CD14-positive monocyte (primary cell): ENCODE data around the gene HSPA12A. TPM values are rescaled to one million over a fixed set of nuclear protein-coding genes. Genes with fewer than 3 reads are reported as not detected.

ENCODE experiments used
- DNase-seq, 3 donors: peaks; one replicate each; pipeline ENCODE4 v3.0.0-alpha.2; 2011 to 2022
- H2AFZ ChIP-seq: 2 replicates; pipeline ENCODE4 v1.6.0; 2012; ENCODE audit warnings: mild to moderate bottlenecking, low read depth, low read length, inconsistent platforms; ENCODE audit not compliant: insufficient read depth, poor library complexity, severe bottlenecking
- H3K27ac ChIP-seq, 2 donors: 1 replicate in 1 of 2; 2 replicates in 1 of 2; pipeline ENCODE4 v1.5.1; 2012 to 2013; ENCODE audit warnings: low read length in 2 of 2, control low read depth in 1 of 2, inconsistent platforms in 1 of 2, low read depth in 1 of 2, mild to moderate bottlenecking in 1 of 2
- H3K27me3 ChIP-seq, 2 donors: one replicate each; pipeline versions ENCODE4 v1.6.0 to v1.6.1; 2011 to 2013; ENCODE audit warnings: low read length in 2 of 2; ENCODE audit not compliant: control insufficient read depth in 2 of 2, insufficient read depth in 2 of 2
- H3K36me3 ChIP-seq, 2 donors: replicated peaks in 1 of 2; 1 replicate in 1 of 2; 2 replicates in 1 of 2; pipeline versions ENCODE4 v1.5.1 to v1.6.1; 2012 to 2013; ENCODE audit warnings: low read length in 2 of 2, control low read depth in 1 of 2, inconsistent platforms in 1 of 2, mild to moderate bottlenecking in 1 of 2; ENCODE audit not compliant: insufficient read depth in 2 of 2, control insufficient read depth in 1 of 2
- H3K4me1 ChIP-seq, 2 donors: 1 replicate in 1 of 2; 2 replicates in 1 of 2; pipeline versions ENCODE4 v1.5.1 to v1.6.1; 2012 to 2013; ENCODE audit warnings: low read length in 2 of 2, control low read depth in 1 of 2, inconsistent platforms in 1 of 2, mild to moderate bottlenecking in 1 of 2, moderate library complexity in 1 of 2; ENCODE audit not compliant: insufficient read depth in 2 of 2, control insufficient read depth in 1 of 2
- H3K4me2 ChIP-seq: replicated peaks from 2 replicates; pipeline ENCODE3; 2012; ENCODE audit warnings: low read length, moderate library complexity, mild to moderate bottlenecking; ENCODE audit not compliant: poor library complexity, severe bottlenecking; ENCODE audit errors: extremely low read depth
- H3K4me3 ChIP-seq, 3 experiments: fragments of 200-600 bp in 1 of 3; sonication (generic) in 1 of 3; replicated peaks in 1 of 3; 1 replicate in 2 of 3; 2 replicates in 1 of 3; pipeline ENCODE4 v1.5.1; 2011 to 2013; ENCODE audit warnings: low read length in 3 of 3, mild to moderate bottlenecking in 3 of 3, control low read depth in 2 of 3, low read depth in 2 of 3, inconsistent platforms in 1 of 3, moderate library complexity in 1 of 3
- H3K79me2 ChIP-seq: 2 replicates; pipeline ENCODE4 v1.6.0; 2012; ENCODE audit warnings: mild to moderate bottlenecking, control low read depth, inconsistent platforms, low read length, moderate library complexity; ENCODE audit not compliant: insufficient read depth
- H3K9ac ChIP-seq: 2 replicates; pipeline ENCODE4 v1.6.0; 2017; ENCODE audit warnings: low read length, mild to moderate bottlenecking; ENCODE audit not compliant: insufficient read depth, poor library complexity, severe bottlenecking
- H3K9me3 ChIP-seq, 2 donors: replicated peaks in 1 of 2; 1 replicate in 1 of 2; 2 replicates in 1 of 2; pipeline versions ENCODE4 v1.5.1 to v1.6.1; 2012 to 2013; ENCODE audit warnings: low read length in 2 of 2, control low read depth in 1 of 2; ENCODE audit not compliant: control insufficient read depth in 1 of 2, insufficient read depth in 1 of 2
- H4K20me1 ChIP-seq: 2 replicates; pipeline ENCODE4 v1.6.0; 2012; ENCODE audit warnings: mild to moderate bottlenecking, low read length, control low read depth, moderate library complexity; ENCODE audit not compliant: insufficient read depth
- H3K27ac Mint-ChIP-seq, 7 donors: one replicate each; pipeline ENCODE4 v1.8.0; 2020; ENCODE audit warnings: mild to moderate bottlenecking in 7 of 7, mixed read lengths in 7 of 7, moderate library complexity in 6 of 7, inconsistent platforms in 2 of 7
- H3K27me3 Mint-ChIP-seq, 3 donors: one replicate each; pipeline ENCODE4 v1.8.0; 2021 to 2022; ENCODE audit warnings: low read depth in 3 of 3, mild to moderate bottlenecking in 3 of 3, mixed read lengths in 3 of 3, moderate library complexity in 3 of 3, inconsistent platforms in 1 of 3
- H3K36me3 Mint-ChIP-seq, 2 donors: one replicate each; pipeline ENCODE4 v1.8.0; 2020; ENCODE audit warnings: mixed read lengths in 2 of 2, inconsistent platforms in 1 of 2, mild to moderate bottlenecking in 1 of 2
- H3K4me1 Mint-ChIP-seq: one replicate; pipeline ENCODE4 v1.8.0; 2020; ENCODE audit warnings: mild to moderate bottlenecking, mixed read lengths
- H3K4me3 Mint-ChIP-seq, 2 donors: one replicate each; pipeline ENCODE4 v1.8.0; 2020; ENCODE audit warnings: mild to moderate bottlenecking in 2 of 2, mixed read lengths in 2 of 2, moderate library complexity in 1 of 2
- H3K9me3 Mint-ChIP-seq, 7 donors: one replicate each; pipeline ENCODE4 v1.8.0; 2020 to 2022; ENCODE audit warnings: mixed read lengths in 7 of 7, mild to moderate bottlenecking in 6 of 7, moderate library complexity in 6 of 7, inconsistent platforms in 2 of 7
- CTCF ChIP-seq: fragments of 200-600 bp; IDR thresholded peaks from one replicate; pipeline ENCODE4 v1.8.0; 2022; ENCODE audit warnings: antibody characterized with exemption, mild to moderate bottlenecking
- WGBS: methylation state at CpG from one replicate; pipeline ENCODE4 v1.1.5; 2013; ENCODE audit warnings: missing lambda C conversion rate; ENCODE audit not compliant: insufficient coverage; 5-methylcytosine and 5-hydroxymethylcytosine counted together
- intact Hi-C, 2 donors: fragments of 100-400 bp; cut with micrococcal nuclease; formaldehyde crosslinking; loops; one replicate each; pipeline versions ENCODE4 v1.15.0 to v1.15.1; 2023
- polyA plus RNA-seq, 3 donors: library from polyadenylated mRNA; depleted of rRNA in 1 of 3; unstranded in 2 of 3; stranded (reverse) in 1 of 3; fragments of 300-500 nt in 2 of 3; fragments of >200 nt in 1 of 3; fragmentation: Illumina TruSeq in 2 of 3; gene quantifications; 1 replicate in 2 of 3; 2 replicates in 1 of 3; pipeline ENCODE4 v1.2.3, GENCODE V29; 2012 to 2021

The HSPA12A gene
- polyA plus RNA-seq, 3 donors, result 0.01 TPM; not detected in 2

GRCh38 chr10:116720668-116721546 lies 21.5 kb downstream of the HSPA12A start:
- intact Hi-C loops, result no loop called here

GRCh38 chr10:116720241-116720643 lies 22.1 kb downstream of the HSPA12A start:
- Histone ChIP-seq H3K4me2 (no peak overlapping the region), H2AFZ (no peak overlapping the region), H3K79me2 (no peaks in the 10 kb centered on the region), H3K27me3 (peaks cover 0 to 4% of the 10 kb centered on the region in 2 donors), H3K4me3 (no peak overlapping the region), H3K9ac (no peak overlapping the region), H3K4me1 (no peaks in the 10 kb centered on the region), H3K27ac (no peak overlapping the region), H4K20me1 (no peaks in the 10 kb centered on the region), H3K9me3 (no peaks in the 10 kb centered on the region), H3K36me3 (no peaks in the 10 kb centered on the region)
- intact Hi-C loops, result no loop called here
- WGBS, result 79% methylated on average over 7 of the region's 7 CpGs
- H3K4me1 Mint-ChIP-seq, result no peaks in the 10 kb centered on the region
- TF ChIP-seq CTCF, result no peak
- H3K27me3 Mint-ChIP-seq, result peaks cover 7 to 9% (median 8%) of the 10 kb centered on the region in 3 donors
- no peak overlapping the region for H3K4me3 Mint-ChIP-seq
- H3K27ac Mint-ChIP-seq, result no peak overlapping the region
- H3K9me3 Mint-ChIP-seq, result no peaks in the 10 kb centered on the region
- no peaks in the 10 kb centered on the region for H3K36me3 Mint-ChIP-seq
- no peak for DNase-seq

More at GRCh38 chr10:116720668-116721546, 21.5 kb downstream of the HSPA12A start:
- H2AFZ ChIP-seq, result no peak overlapping the region
- 53% methylated on average over 5 of the region's 7 CpGs for WGBS
- no peak overlapping the region for H3K9ac ChIP-seq
- peaks cover 0 to 4% of the 10 kb centered on the region in 2 donors for H3K27me3 ChIP-seq
- H3K4me2 ChIP-seq, result no peak overlapping the region
- no peaks in the 10 kb centered on the region for H4K20me1 ChIP-seq
- no peaks in the 10 kb centered on the region for H3K4me1 ChIP-seq
- H3K4me1 Mint-ChIP-seq, result no peaks in the 10 kb centered on the region
- H3K9me3 ChIP-seq, result no peaks in the 10 kb centered on the region
- DNase-seq, result no peak
- no peaks in the 10 kb centered on the region for H3K36me3 Mint-ChIP-seq
- peaks cover 7 to 9% (median 9%) of the 10 kb centered on the region in 3 donors for H3K27me3 Mint-ChIP-seq
- H3K27ac Mint-ChIP-seq, result no peak overlapping the region
- TF ChIP-seq CTCF, result no peak
- H3K4me3 Mint-ChIP-seq, result no peak overlapping the region
- H3K27ac ChIP-seq, result no peak overlapping the region
- H3K36me3 ChIP-seq, result no peaks in the 10 kb centered on the region
- H3K4me3 ChIP-seq, result no peak overlapping the region
- H3K79me2 ChIP-seq, result no peaks in the 10 kb centered on the region
- H3K9me3 Mint-ChIP-seq, result no peaks in the 10 kb centered on the region
